Activated naive CD4-positive, alpha-beta T cell treated with anti-CD3 and anti-CD28 coated beads, Interleukin-2, amount 10 ng/mL, durations not matched to agents 7 days and 5 days (primary cell): ENCODE measurements around the gene PCDHA1.
"Not testable (repeated sequence)": the region's sequence is repeated elsewhere in the genome, so short reads cannot be mapped to it uniquely, and the experiment has no call there.

Experiments
- CTCF ChIA-PET: fragments of 350-600 bp; sonication (Branson Sonifier 250); formaldehyde crosslinking; loops from one replicate; lab custom pipeline; 2021; ENCODE audit warnings: antibody characterized with exemption; lab: Charles Lee
- DNase-seq: peaks from one replicate; pipeline ENCODE4 v3.0.0-alpha.2; 2020
- H3K27ac Mint-ChIP-seq: one replicate; pipeline ENCODE4 v1.8.0; 2021; ENCODE audit warnings: mild to moderate bottlenecking, moderate library complexity, mixed read lengths
- H3K27me3 Mint-ChIP-seq: one replicate; pipeline ENCODE4 v1.8.0; 2021; ENCODE audit warnings: mild to moderate bottlenecking, mixed read lengths
- H3K36me3 Mint-ChIP-seq: one replicate; pipeline ENCODE4 v1.8.0; 2021; ENCODE audit warnings: mixed read lengths
- H3K4me1 Mint-ChIP-seq: one replicate; pipeline ENCODE4 v1.8.0; 2021; ENCODE audit warnings: mixed read lengths
- H3K4me3 Mint-ChIP-seq: one replicate; pipeline ENCODE4 v1.8.0; 2021; ENCODE audit warnings: mild to moderate bottlenecking, moderate library complexity, mixed read lengths
- H3K9me3 Mint-ChIP-seq: one replicate; pipeline ENCODE4 v1.8.0; 2021; ENCODE audit warnings: mixed read lengths

The PCDHA1 gene

GRCh38 chr5:140796718-140797095, 10.8 kb downstream of the PCDHA1 start:
- no peak overlapping the region for H3K27ac Mint-ChIP-seq
- CTCF ChIA-PET = no interaction called here
- peaks cover 24% of the 10 kb centered on the region for H3K9me3 Mint-ChIP-seq
- H3K4me1 Mint-ChIP-seq = no peaks in the 10 kb centered on the region
- peaks cover 13% of the 10 kb centered on the region for H3K27me3 Mint-ChIP-seq
- H3K4me3 Mint-ChIP-seq = no peak overlapping the region
- no peaks in the 10 kb centered on the region for H3K36me3 Mint-ChIP-seq
- DNase-seq = no peak

GRCh38 chr5:140800816-140801493, 15.0 kb downstream of the PCDHA1 start, which contains the start of gene PCDHA3:
PCDHA3 (plus strand) TSS chr5:140801057.
- no peak for DNase-seq
- peak within 1 kb of the TSS; percentile 10 for H3K4me3 Mint-ChIP-seq
- no peaks in the 10 kb centered on the region for H3K4me1 Mint-ChIP-seq
- H3K27ac Mint-ChIP-seq = peak within 1 kb of the TSS; percentile 49
- H3K36me3 Mint-ChIP-seq = peaks cover 2% of the 10 kb centered on the region
- peaks cover 24% of the 10 kb centered on the region for H3K9me3 Mint-ChIP-seq
- CTCF ChIA-PET = no interaction called here
- H3K27me3 Mint-ChIP-seq = peaks cover 4% of the 10 kb centered on the region

GRCh38 chr5:140801494-140801841, 15.5 kb downstream of the PCDHA1 start:
- Mint-ChIP-seq H3K4me3 (no peak overlapping the region), H3K27me3 (peaks cover 4% of the 10 kb centered on the region), H3K27ac (no peak overlapping the region), H3K4me1 (no peaks in the 10 kb centered on the region), H3K9me3 (peaks cover 23% of the 10 kb centered on the region), H3K36me3 (peaks cover 2% of the 10 kb centered on the region)
- no peak for DNase-seq
- CTCF ChIA-PET = no interaction called here

GRCh38 chr5:140802381-140802780, 16.4 kb downstream of the PCDHA1 start:
- H3K27ac Mint-ChIP-seq = peak overlapping the region; percentile 49
- H3K36me3 Mint-ChIP-seq, H3K4me3 Mint-ChIP-seq, DNase-seq, CTCF ChIA-PET, H3K4me1 Mint-ChIP-seq, H3K27me3 Mint-ChIP-seq: not testable (repeated sequence)
- peaks cover 25% of the 10 kb centered on the region for H3K9me3 Mint-ChIP-seq

GRCh38 chr5:140802781-140803271, 16.9 kb downstream of the PCDHA1 start:
- DNase-seq = no peak
- Mint-ChIP-seq H3K27me3 (peaks cover 10% of the 10 kb centered on the region), H3K36me3 (peaks cover 3% of the 10 kb centered on the region), H3K4me3 (no peak overlapping the region), H3K27ac (peak overlapping the region; percentile 7), H3K4me1 (no peaks in the 10 kb centered on the region), H3K9me3 (peaks cover 29% of the 10 kb centered on the region)
- CTCF ChIA-PET = no interaction called here

GRCh38 chr5:140806834-140807775, 21.2 kb downstream of the PCDHA1 start, which contains the start of gene PCDHA4:
PCDHA4 (plus strand) TSS chr5:140807068.
- no peak within 1 kb of the TSS for H3K27ac Mint-ChIP-seq
- peaks cover 11% of the 10 kb centered on the region for H3K27me3 Mint-ChIP-seq
- no peaks in the 10 kb centered on the region for H3K4me1 Mint-ChIP-seq
- peaks cover 3% of the 10 kb centered on the region for H3K36me3 Mint-ChIP-seq
- no peak within 1 kb of the TSS for H3K4me3 Mint-ChIP-seq
- peak; percentile 45 for DNase-seq
- H3K9me3 Mint-ChIP-seq = peaks cover 28% of the 10 kb centered on the region
- CTCF ChIA-PET = interaction anchor here (0.9 to 1.3 kb wide), 3 partner anchors 12 to 57 kb away, joined by 3 read pairs; no protein-coding TSS in a partner anchor

- H3K36me3 Mint-ChIP-seq, DNase-seq, H3K27ac Mint-ChIP-seq, H3K4me3 Mint-ChIP-seq, H3K4me1 Mint-ChIP-seq: not testable (repeated sequence)
- H3K27me3 Mint-ChIP-seq = peaks cover 11% of the 10 kb centered on the region
- CTCF ChIA-PET = interaction anchor here (0.9 to 1.1 kb wide), 2 partner anchors 25 to 56 kb away, joined by 3 read pairs; no protein-coding TSS in a partner anchor
- H3K9me3 Mint-ChIP-seq = peaks cover 29% of the 10 kb centered on the region
These were observed 22.4 kb downstream of the PCDHA1 start for GRCh38 chr5:140808241-140808888.

GRCh38 chr5:140808889-140809291, 22.9 kb downstream of the PCDHA1 start:
- Mint-ChIP-seq H3K27ac (no peak overlapping the region), H3K4me3 (no peak overlapping the region), H3K4me1 (no peaks in the 10 kb centered on the region), H3K27me3 (peaks cover 11% of the 10 kb centered on the region), H3K9me3 (peaks cover 28% of the 10 kb centered on the region), H3K36me3 (peaks cover 1% of the 10 kb centered on the region)
- CTCF ChIA-PET = no interaction called here
- DNase-seq = no peak

- CTCF ChIA-PET = interaction anchor here (0.9 to 1.2 kb wide), 2 partner anchors 12 to 549 kb away, joined by 3 read pairs; no protein-coding TSS in a partner anchor
These were observed 35.7 kb downstream of the PCDHA1 start, which contains the start of gene PCDHA5 for GRCh38 chr5:140821375-140822280. PCDHA5 (plus strand) TSS chr5:140821613.

GRCh38 chr5:140822281-140822629, 36.3 kb downstream of the PCDHA1 start:
- no peak for DNase-seq

More at GRCh38 chr5:140821375-140822280, 35.7 kb downstream of the PCDHA1 start, which contains the start of gene PCDHA5:
- Mint-ChIP-seq H3K9me3 (peaks cover 10% of the 10 kb centered on the region), H3K4me1 (no peaks in the 10 kb centered on the region), H3K27me3 (peaks cover 3% of the 10 kb centered on the region), H3K4me3 (no peak within 1 kb of the TSS), H3K36me3 (no peaks in the 10 kb centered on the region), H3K27ac (no peak within 1 kb of the TSS)
- peak; percentile 50 for DNase-seq

GRCh38 chr5:140822969-140823368, 37.0 kb downstream of the PCDHA1 start:
- H3K27me3 Mint-ChIP-seq, H3K4me3 Mint-ChIP-seq, CTCF ChIA-PET: not testable (repeated sequence)

More at GRCh38 chr5:140822281-140822629, 36.3 kb downstream of the PCDHA1 start:
- Mint-ChIP-seq H3K4me1 (no peaks in the 10 kb centered on the region), H3K27ac (no peak overlapping the region), H3K9me3 (peaks cover 13% of the 10 kb centered on the region), H3K4me3 (no peak overlapping the region), H3K36me3 (no peaks in the 10 kb centered on the region), H3K27me3 (peaks cover 3% of the 10 kb centered on the region)
- CTCF ChIA-PET = no interaction called here

GRCh38 chr5:140823475-140823874, 37.5 kb downstream of the PCDHA1 start:
- Mint-ChIP-seq H3K27me3 (peaks cover 10% of the 10 kb centered on the region), H3K4me1 (no peaks in the 10 kb centered on the region), H3K9me3 (peaks cover 17% of the 10 kb centered on the region), H3K36me3 (peaks cover 2% of the 10 kb centered on the region), H3K27ac (no peak overlapping the region), H3K4me3 (no peak overlapping the region)
- DNase-seq = no peak
- CTCF ChIA-PET = no interaction called here

More at GRCh38 chr5:140822969-140823368, 37.0 kb downstream of the PCDHA1 start:
- H3K9me3 Mint-ChIP-seq = peaks cover 15% of the 10 kb centered on the region
- not testable (repeated sequence) for DNase-seq, H3K27ac Mint-ChIP-seq, H3K4me1 Mint-ChIP-seq, H3K36me3 Mint-ChIP-seq
